Activated CD8-positive, alpha-beta memory T cell treated with anti-CD3 and anti-CD28 coated beads for 48 hours (primary cell): ENCODE results near the gene RPS19BP1.

ENCODE experiments used
- DNase-seq, 3 experiments: peaks; one replicate each; pipeline ENCODE4 v3.0.0-alpha.2; 2020; ENCODE audit warnings: low read depth in 2 of 3, low spot score in 2 of 3

RPS19BP1 gene

GRCh38 chr22:39559456-39560105, 27.0 kb upstream of the RPS19BP1 start:
- no peak for DNase-seq

DNA sequence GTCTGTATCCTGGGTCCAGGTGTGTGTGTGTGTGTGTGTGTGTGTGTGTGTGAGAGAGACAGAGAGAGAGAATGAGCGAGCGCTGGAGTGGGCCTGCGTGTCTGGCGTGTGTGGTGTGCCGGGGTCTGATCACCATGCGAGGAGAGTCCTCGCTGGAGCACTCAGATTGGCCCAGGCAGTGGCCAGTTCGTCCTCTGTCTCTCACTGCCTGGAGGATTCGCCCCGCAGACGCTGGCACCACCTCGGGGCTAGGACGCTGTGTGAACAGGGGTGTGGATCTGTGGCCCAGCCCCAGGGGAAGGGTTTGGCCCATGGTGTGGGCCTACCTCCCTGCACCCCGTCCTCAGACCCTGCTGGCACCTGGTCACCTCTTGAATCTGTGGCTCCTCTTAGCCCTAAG, 26.4 kb upstream of the RPS19BP1 start:
- DNase-seq: no peak

- DNase-seq: no peak
Measured at GRCh38 chr22:39558254-39558727, 25.7 kb upstream of the RPS19BP1 start.

DNA sequence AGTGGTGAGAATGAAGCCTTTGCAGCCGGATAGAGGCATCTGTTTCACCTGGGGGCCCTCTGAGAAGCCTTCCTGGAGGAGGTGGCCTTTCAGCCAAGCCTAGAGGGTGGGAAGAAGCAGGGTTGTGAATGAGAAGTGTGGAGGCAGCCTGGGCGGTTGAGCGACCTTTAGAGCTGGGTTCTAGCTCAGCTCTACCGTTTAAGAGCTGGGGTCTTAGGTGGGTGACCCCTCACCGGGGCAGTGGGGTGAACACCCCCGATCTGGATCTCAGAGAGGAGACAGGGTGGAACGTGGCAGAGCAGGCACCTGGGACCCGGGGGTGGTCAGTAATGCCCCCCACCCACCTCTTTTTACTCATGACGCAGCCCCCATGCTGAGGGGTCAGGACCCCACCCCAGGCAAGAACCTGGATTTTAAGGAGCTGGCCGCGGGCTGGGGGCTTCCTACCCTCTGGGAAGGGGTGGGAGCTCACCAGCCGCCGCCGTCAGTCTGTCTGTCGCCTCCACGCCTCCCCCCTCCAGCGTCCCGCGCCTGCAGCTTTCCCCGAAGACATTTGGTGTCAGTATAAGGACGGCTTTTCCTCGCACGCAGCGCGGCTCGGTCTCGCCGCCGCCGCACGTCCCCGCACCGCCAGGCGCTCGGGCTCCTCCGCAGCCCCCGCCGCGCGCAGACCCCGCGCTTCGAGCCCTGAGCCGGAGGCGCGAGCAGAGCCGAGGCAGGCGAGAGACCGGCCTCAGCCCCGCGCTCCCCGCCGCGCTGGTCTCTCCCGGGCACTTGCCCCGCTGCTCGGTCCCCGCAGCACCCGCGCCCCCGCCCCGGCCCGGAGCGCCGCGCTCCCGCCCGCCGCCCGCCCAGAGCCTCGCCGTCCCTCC, 24.7 kb upstream of the RPS19BP1 start:
- DNase-seq: no peak

DNA sequence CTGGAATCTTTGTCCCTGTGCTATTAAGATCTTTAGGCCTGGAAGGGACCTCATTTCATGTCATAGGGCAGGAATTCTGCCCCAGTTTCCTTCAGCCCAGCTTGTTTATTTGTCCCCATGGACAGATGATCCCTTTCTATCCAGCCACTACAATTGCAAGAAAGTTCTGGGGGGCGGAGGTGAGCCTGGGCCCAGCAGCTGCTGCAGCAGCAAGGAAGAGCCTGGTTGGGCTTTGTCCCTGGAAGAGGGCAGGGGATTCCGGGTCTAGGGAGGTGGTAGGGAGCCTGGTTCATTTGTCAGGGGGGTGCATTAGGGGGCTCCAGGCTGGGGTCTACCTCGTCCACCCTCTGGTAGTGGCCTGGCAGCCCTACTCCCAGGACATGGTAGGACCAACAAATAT, 21.6 kb upstream of the RPS19BP1 start:
- no peak for DNase-seq

- no peak for DNase-seq
Measured at GRCh38 chr22:39553429-39553828, 20.9 kb upstream of the RPS19BP1 start.

GRCh38 chr22:39547587-39547947, 15.0 kb upstream of the RPS19BP1 start:
- no peak for DNase-seq

- no peak for DNase-seq
Measured at GRCh38 chr22:39546889-39547586, 14.5 kb upstream of the RPS19BP1 start.

GRCh38 chr22:39545386-39546365, 13.1 kb upstream of the RPS19BP1 start:
- peak in 1 of 3 experiments; percentile 69 for DNase-seq

DNA sequence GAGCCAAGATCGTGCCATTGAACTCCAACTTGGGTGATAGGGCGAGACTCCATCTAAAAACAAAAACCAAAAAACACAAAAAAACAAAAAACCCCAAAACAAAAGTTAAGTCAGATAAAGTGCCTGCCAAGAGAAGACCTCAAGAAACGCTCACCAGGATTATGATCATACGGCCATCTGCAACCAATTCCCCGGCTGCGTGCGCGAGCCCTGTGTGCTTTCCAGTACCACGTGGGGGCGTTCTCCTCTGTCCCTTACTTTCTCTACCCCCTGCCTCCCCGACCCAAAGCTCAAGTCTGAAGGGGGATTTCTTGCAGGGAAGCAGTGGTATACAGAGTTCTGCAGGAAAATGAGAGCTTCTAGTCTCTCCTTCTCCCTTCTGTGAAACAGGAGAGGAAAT, 10.5 kb upstream of the RPS19BP1 start:
- no peak for DNase-seq

- DNase-seq: no peak
Measured at GRCh38 chr22:39537975-39538374, 5.4 kb upstream of the RPS19BP1 start.

DNA sequence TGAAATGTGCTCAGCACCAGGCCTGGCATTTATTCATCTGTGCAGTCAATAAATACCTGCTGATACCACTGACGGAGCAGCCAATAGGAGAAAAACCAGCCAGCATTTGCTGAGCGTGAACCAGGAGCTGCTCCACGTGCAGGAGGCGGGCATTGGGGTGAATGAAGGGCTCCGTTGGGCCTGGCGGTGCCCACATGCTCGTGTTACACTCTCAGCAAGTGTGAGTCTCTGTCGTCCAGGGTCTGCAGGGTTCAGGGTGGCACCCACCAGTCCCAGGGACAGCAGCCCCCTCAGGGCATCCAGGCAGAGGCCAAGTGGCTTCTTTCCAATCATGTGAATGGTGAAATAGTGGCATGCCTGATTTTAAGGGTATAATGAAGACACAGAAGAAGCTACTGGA, 4.2 kb upstream of the RPS19BP1 start:
- DNase-seq: no peak

GRCh38 chr22:39535831-39536449, 3.4 kb upstream of the RPS19BP1 start:
- no peak for DNase-seq

DNA sequence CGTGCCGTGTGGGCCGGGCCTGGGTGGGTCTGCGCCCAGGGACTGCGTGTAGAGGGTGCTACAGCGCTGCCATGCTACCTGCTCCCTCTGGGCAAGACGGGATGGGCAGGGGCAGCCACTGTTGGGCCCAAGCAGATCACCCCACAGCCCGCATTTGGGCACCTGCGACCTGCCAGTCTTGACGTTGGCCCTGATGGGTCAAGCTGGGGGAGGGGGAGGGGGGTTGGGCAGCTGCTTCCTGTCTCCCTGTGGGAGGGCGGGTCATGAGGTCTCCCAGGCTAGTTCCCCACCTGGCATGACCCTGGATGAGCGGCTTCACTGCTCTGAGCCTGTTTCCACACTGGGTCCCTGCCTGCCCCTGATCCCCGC, 2.8 kb upstream of the RPS19BP1 start:
- no peak for DNase-seq

GRCh38 chr22:39534591-39535356, 2.2 kb upstream of the RPS19BP1 start:
- DNase-seq: peak; percentile 54 to 91 (median 82)

DNA sequence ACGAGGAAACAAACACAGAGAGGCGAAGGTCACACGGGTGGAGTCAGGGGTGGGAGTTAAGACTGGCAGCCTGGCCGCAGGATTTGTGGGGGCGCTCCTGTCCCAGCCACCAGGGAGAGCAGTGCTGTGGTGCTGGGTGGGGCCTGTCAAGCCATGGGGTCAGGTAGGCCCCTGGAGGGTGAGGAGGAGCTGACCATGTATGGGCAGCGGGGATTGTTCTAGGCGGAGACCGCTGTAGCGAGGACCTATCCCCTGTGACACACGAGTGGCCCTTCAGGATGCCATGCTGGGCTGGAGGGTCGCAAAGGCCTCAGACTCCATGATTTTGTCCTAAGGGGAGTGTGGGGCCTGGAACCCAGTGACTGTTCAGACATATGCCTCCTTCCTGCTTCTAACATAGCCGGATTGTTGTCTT, 1.6 kb upstream of the RPS19BP1 start:
- DNase-seq: no peak

DNA sequence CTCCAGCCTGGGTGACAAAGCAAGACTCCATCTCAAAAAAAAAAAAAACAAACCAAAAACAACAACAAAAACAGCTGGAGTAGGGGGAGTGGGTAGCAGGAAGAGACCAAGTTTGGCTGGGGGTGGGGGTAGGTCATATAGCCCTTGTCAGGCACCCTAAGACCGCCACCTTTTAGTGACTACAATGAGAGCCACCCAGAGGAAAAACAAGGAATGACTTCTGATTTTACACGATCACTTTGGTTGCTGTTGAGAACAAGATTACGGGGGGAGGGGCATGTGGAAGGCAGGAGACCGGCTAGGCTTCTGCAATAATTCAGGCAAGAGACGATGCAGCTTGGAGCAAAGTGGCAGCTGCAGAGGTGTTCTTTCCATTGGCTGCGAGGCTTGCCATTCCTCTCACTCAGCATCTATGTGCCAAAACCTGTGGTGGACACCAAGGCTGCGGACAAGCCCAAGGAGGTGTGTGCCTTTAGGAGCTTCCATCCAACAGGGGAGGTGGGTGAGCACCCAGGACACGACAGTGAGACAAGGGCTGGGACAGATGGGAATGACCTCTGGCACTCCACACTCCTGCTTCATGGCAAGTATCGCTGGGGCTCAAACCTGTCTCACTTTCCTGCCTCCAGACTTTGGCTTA, 1.7 kb downstream of the RPS19BP1 start:
- DNase-seq: no peak

DNA sequence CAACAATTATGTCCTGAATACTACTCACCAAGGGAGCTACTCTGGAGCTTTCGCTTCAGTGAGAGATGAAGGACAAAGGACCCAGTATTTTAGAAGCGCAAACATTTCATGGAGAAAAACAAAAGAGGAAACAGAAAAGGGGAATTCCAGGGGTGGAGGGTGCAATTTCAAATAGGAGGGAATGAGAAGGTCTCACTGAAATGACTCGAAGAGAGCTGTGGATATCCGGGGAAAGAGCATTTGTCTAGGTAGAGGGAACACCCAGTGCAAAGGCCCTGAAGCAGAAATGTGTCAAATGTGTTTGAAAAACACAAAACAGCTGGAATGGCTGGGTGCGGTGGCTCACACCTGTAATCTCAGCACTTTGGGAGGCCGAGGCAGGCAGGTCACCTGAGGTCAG, 2.4 kb downstream of the RPS19BP1 start:
- DNase-seq: no peak

- DNase-seq: no peak
Measured at GRCh38 chr22:39529487-39529851, 3.1 kb downstream of the RPS19BP1 start.
